Measurements from ENCODE around the gene DVL2.
"Not testable (repeated sequence)": the region's sequence is repeated elsewhere in the genome, so short reads cannot be mapped to it uniquely, and the experiment has no call there.

Gene DVL2

GRCh38 chr17:7195971-7196370 lies 38.3 kb downstream of the DVL2 start:
- no peak for DNase-seq

- no peak for DNase-seq
These were observed 41.9 kb downstream of the DVL2 start for GRCh38 chr17:7192271-7192937.

GRCh38 chr17:7191571-7192270 lies 42.6 kb downstream of the DVL2 start:
- peak; percentile 36 to 58 (median 41) for DNase-seq

GRCh38 chr17:7191069-7191468 lies 43.2 kb downstream of the DVL2 start:
- DNase-seq: no peak

GRCh38 chr17:7190276-7190917 lies 43.9 kb downstream of the DVL2 start:
- no peak for DNase-seq

- DNase-seq: peak; percentile 30 to 50 (median 44)
These were observed 48.1 kb downstream of the DVL2 start for GRCh38 chr17:7186241-7186640.

GRCh38 chr17:7184647-7185046 lies 49.7 kb downstream of the DVL2 start:
- DNase-seq: no peak

- peak; percentile 66 to 81 (median 69) for DNase-seq
These were observed 50.2 kb downstream of the DVL2 start for GRCh38 chr17:7184091-7184488.

GRCh38 chr17:7183433-7184090 lies 50.8 kb downstream of the DVL2 start:
- peak in 1 of 3 donors; percentile 23 for DNase-seq

GRCh38 chr17:7182101-7182500 lies 52.2 kb downstream of the DVL2 start:
- DNase-seq: not testable (repeated sequence)

GRCh38 chr17:7179317-7180254 lies 54.7 kb downstream of the DVL2 start, which contains the start of gene ASGR1:
Gene ASGR1, minus strand, starts transcription at chr17:7179370. Its CDS starts 807 bp downstream, at chr17:7178563.
- DNase-seq: no peak

GRCh38 chr17:7178973-7179316 lies 55.4 kb downstream of the DVL2 start:
- no peak for DNase-seq

- peak; percentile 55 to 66 (median 56) for DNase-seq
These were observed 56.3 kb downstream of the DVL2 start for GRCh38 chr17:7177954-7178477.

GRCh38 chr17:7177191-7177953 lies 56.9 kb downstream of the DVL2 start:
- DNase-seq: peak; percentile 81 to 86 (median 83)

- DNase-seq: no peak
These were observed 57.5 kb downstream of the DVL2 start for GRCh38 chr17:7176841-7177190.

- no peak for DNase-seq
These were observed 58.0 kb downstream of the DVL2 start for GRCh38 chr17:7176107-7176840.

All from suppressor macrophage treated with lipopolysaccharide for 1 hour (primary cell).